ENCODE data around the gene SPIB. TPM values are rescaled to one million over a fixed set of nuclear protein-coding genes. Genes with fewer than 3 reads are reported as not detected.

SPIB gene
- polyA plus RNA-seq, 2 donors = 0.06 to 0.22 TPM

DNA sequence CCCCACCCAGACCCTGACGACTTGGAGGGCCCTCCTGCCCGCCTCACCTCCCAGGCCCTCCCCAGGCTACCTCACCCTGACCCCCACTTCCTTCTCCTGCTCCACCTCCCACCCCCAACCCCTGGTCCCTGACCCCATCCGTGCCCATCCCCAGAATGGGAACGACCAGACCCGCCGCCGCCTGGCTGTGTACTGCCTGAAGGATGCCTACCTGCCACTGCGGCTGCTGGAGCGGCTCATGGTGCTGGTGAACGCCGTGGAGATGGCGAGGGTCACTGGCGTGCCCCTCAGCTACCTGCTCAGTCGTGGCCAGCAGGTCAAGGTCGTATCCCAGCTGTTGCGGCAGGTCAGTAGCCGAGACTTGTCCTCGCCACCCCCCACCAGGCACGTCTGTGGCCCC, 11.9 kb upstream of the SPIB start:
- Histone ChIP-seq H3K27me3 (ENCODE audit: control insufficient read depth in 1 of 2, insufficient read depth in 2 of 2, low read length in 2 of 2) (no peaks in the 10 kb centered on the region), H3K27ac (ENCODE audit: low read depth in 2 of 2, low read length in 1 of 2) (no peak overlapping the region), H3K9me3 (ENCODE audit: control insufficient read depth in 2 of 2, insufficient read depth in 1 of 2, low read depth in 1 of 2, low read length in 1 of 2) (peaks cover 0 to 2% of the 10 kb centered on the region in 2 donors), H3K4me3 (ENCODE audit: low read depth in 1 of 2, low read length in 2 of 2) (no peak overlapping the region), H3K36me3 (ENCODE audit: control insufficient read depth in 2 of 2, insufficient read depth in 2 of 2, low read length in 1 of 2) (peaks cover 0 to 46% of the 10 kb centered on the region in 2 donors), H3K4me1 (ENCODE audit: control insufficient read depth in 2 of 2, insufficient read depth in 2 of 2, low read length in 1 of 2) (no peaks in the 10 kb centered on the region)
- 94% methylated on average over 19 of the region's 19 CpGs for WGBS, 2 donors

DNA sequence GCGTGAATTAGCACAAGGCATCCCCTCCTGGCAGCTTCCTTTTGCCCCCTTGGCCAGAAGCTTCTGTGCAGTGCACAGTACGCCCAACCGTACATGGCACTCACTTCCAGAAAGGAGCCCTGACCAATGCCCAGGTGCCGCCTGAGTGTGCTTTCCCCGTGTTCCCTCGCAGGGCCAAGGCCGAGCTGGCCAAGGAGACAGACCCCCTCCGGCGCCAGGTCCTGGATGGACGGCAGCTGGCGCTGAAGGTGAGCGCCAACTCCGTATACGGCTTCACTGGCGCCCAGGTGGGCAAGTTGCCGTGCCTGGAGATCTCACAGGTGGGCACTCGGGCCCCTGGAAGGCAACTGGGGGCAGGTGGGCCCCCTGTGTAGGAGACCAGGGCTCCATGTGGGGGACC, 9.4 kb upstream of the SPIB start:
- Histone ChIP-seq H3K4me1 (ENCODE audit: control insufficient read depth in 2 of 2, insufficient read depth in 2 of 2, low read length in 1 of 2) (no peaks in the 10 kb centered on the region), H3K36me3 (ENCODE audit: control insufficient read depth in 2 of 2, insufficient read depth in 2 of 2, low read length in 1 of 2) (peaks cover 0 to 29% of the 10 kb centered on the region in 2 donors)
- 95 to 96% methylated on average over 17 of the region's 17 CpGs for WGBS, 2 donors

DNA sequence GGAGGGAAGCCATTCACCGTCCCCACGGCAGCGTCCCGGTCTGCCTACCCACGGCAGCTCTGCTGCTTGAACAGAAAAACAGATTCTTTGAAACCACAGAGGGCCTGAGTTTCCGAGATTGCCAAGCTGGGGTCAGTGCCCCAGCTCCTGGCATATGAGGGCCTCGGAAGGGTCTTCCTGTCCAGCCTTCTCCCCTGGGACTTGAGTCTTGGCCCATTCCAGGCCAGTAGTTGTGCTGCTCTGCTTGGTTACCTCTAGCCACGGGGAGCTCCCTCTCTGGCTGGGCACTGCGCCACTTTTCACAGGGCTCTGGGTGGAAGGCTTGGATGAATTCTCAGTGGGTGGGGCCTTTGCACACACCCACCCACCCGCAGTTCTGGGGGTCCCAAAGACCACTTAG, 8.6 kb upstream of the SPIB start:
- Histone ChIP-seq H3K4me1 (ENCODE audit: control insufficient read depth in 2 of 2, insufficient read depth in 2 of 2, low read length in 1 of 2) (peaks cover 0 to 3% of the 10 kb centered on the region in 2 donors), H3K9me3 (ENCODE audit: control insufficient read depth in 2 of 2, insufficient read depth in 1 of 2, low read depth in 1 of 2, low read length in 1 of 2) (peaks cover 0 to 2% of the 10 kb centered on the region in 2 donors), H3K27me3 (ENCODE audit: control insufficient read depth in 1 of 2, insufficient read depth in 2 of 2, low read length in 2 of 2) (no peaks in the 10 kb centered on the region), H3K36me3 (ENCODE audit: control insufficient read depth in 2 of 2, insufficient read depth in 2 of 2, low read length in 1 of 2) (peaks cover 0 to 29% of the 10 kb centered on the region in 2 donors), H3K4me3 (ENCODE audit: low read depth in 1 of 2, low read length in 2 of 2) (no peak overlapping the region), H3K27ac (ENCODE audit: low read depth in 2 of 2, low read length in 1 of 2) (no peak overlapping the region)
- WGBS, 2 donors = 89 to 91% methylated on average over 8 to 10 of the region's 10 CpGs

More for the DNA sequence above, 9.4 kb upstream of the SPIB start:
- no peak overlapping the region for H3K4me3 ChIP-seq (ENCODE audit: low read depth in 1 of 2, low read length in 2 of 2)
- H3K9me3 ChIP-seq (ENCODE audit: control insufficient read depth in 2 of 2, insufficient read depth in 1 of 2, low read depth in 1 of 2, low read length in 1 of 2) = peaks cover 0 to 2% of the 10 kb centered on the region in 2 donors
- H3K27me3 ChIP-seq (ENCODE audit: control insufficient read depth in 1 of 2, insufficient read depth in 2 of 2, low read length in 2 of 2) = no peaks in the 10 kb centered on the region
- no peak overlapping the region for H3K27ac ChIP-seq (ENCODE audit: low read depth in 2 of 2, low read length in 1 of 2)

- H3K27me3 ChIP-seq (ENCODE audit: control insufficient read depth in 1 of 2, insufficient read depth in 2 of 2, low read length in 2 of 2) = no peaks in the 10 kb centered on the region
- no peak overlapping the region for H3K4me3 ChIP-seq (ENCODE audit: low read depth in 1 of 2, low read length in 2 of 2)
- H3K36me3 ChIP-seq (ENCODE audit: control insufficient read depth in 2 of 2, insufficient read depth in 2 of 2, low read length in 1 of 2) = peaks cover 0 to 15% of the 10 kb centered on the region in 2 donors
- H3K4me1 ChIP-seq (ENCODE audit: control insufficient read depth in 2 of 2, insufficient read depth in 2 of 2, low read length in 1 of 2) = peaks cover 0 to 3% of the 10 kb centered on the region in 2 donors
- H3K9me3 ChIP-seq (ENCODE audit: control insufficient read depth in 2 of 2, insufficient read depth in 1 of 2, low read depth in 1 of 2, low read length in 1 of 2) = peaks cover 0 to 2% of the 10 kb centered on the region in 2 donors
- no peak overlapping the region for H3K27ac ChIP-seq (ENCODE audit: low read depth in 2 of 2, low read length in 1 of 2)
- WGBS, 2 donors = 79 to 95% methylated on average over 2 of the region's 2 CpGs
Observed at GRCh38 chr19:50412419-50412818, 6.3 kb upstream of the SPIB start.

DNA sequence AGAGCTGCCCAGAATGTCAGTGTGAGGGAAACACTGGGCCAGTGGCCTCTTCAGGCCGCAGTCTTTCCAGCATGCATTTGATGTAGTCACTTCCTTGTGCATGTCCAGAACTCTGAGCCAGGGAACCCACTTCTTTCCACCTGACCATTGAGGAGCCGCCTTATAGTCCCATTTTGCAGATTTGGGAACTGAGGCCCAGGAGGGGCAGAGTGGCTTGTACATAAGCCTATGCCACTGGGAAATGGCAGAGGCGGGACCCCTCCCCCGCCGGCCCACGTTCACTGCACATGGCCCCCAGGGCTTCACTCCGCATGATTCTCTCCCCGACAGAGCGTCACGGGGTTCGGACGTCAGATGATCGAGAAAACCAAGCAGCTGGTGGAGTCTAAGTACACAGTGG, 5.6 kb upstream of the SPIB start:
- Histone ChIP-seq H3K27ac (ENCODE audit: low read depth in 2 of 2, low read length in 1 of 2) (no peak overlapping the region), H3K9me3 (ENCODE audit: control insufficient read depth in 2 of 2, insufficient read depth in 1 of 2, low read depth in 1 of 2, low read length in 1 of 2) (peaks cover 0 to 2% of the 10 kb centered on the region in 2 donors), H3K4me1 (ENCODE audit: control insufficient read depth in 2 of 2, insufficient read depth in 2 of 2, low read length in 1 of 2) (peaks cover 0 to 3% of the 10 kb centered on the region in 2 donors), H3K27me3 (ENCODE audit: control insufficient read depth in 1 of 2, insufficient read depth in 2 of 2, low read length in 2 of 2) (peaks cover 0 to under 1% of the 10 kb centered on the region in 2 donors), H3K36me3 (ENCODE audit: control insufficient read depth in 2 of 2, insufficient read depth in 2 of 2, low read length in 1 of 2) (peaks cover 0 to 15% of the 10 kb centered on the region in 2 donors), H3K4me3 (ENCODE audit: low read depth in 1 of 2, low read length in 2 of 2) (no peak overlapping the region)
- 92 to 94% methylated on average over 13 of the region's 13 CpGs for WGBS, 2 donors

- peaks cover 0 to 5% of the 10 kb centered on the region in 2 donors for H3K27me3 ChIP-seq (ENCODE audit: control insufficient read depth in 1 of 2, insufficient read depth in 2 of 2, low read length in 2 of 2)
- H3K4me1 ChIP-seq (ENCODE audit: control insufficient read depth in 2 of 2, insufficient read depth in 2 of 2, low read length in 1 of 2) = peaks cover 0 to 3% of the 10 kb centered on the region in 2 donors
- WGBS, 2 donors = 95 to 97% methylated on average over 21 of the region's 21 CpGs
- H3K27ac ChIP-seq (ENCODE audit: low read depth in 2 of 2, low read length in 1 of 2) = no peak overlapping the region
- no peak overlapping the region for H3K4me3 ChIP-seq (ENCODE audit: low read depth in 1 of 2, low read length in 2 of 2)
- peaks cover 0 to 15% of the 10 kb centered on the region in 2 donors for H3K36me3 ChIP-seq (ENCODE audit: control insufficient read depth in 2 of 2, insufficient read depth in 2 of 2, low read length in 1 of 2)
- H3K9me3 ChIP-seq (ENCODE audit: control insufficient read depth in 2 of 2, insufficient read depth in 1 of 2, low read depth in 1 of 2, low read length in 1 of 2) = peaks cover 0 to 2% of the 10 kb centered on the region in 2 donors
Observed at GRCh38 chr19:50413531-50413930, 5.2 kb upstream of the SPIB start.

DNA sequence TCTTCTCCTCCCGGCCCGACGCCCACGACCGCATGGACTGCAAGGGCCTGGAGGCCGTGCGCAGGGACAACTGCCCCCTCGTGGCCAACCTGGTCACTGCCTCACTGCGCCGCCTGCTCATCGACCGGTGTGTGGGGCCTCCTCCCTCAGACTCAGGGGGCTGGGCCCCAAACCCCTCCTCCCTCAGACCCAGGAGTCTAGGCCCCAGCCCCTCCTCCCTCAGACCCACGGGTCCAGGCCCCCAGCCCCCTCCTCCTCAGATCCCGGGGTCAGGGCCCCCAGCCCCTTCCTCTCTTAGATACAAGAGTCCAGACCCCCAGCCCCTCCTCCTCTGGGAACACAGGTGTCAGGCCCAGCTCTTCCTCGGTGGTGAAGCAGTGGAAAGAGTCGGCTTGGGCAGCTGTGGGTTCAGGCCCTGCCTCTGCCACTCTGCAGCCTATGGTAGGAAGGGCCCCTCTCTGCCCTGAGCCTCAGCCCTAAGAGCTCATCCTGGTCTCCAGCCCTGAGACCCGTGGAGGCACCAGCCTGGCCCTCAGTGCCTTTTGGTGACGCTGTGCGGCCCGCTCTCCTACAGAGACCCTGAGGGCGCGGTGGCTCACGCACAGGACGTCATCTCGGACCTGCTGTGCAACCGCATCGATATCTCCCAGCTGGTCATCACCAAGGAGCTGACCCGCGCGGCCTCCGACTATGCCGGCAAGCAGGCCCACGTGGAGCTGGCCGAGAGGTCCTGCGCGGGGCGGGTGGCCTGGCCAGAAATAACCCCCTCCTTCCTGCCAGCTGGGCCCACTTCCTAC, 3.7 kb upstream of the SPIB start:
- peaks cover 0 to 12% of the 10 kb centered on the region in 2 donors for H3K27me3 ChIP-seq (ENCODE audit: control insufficient read depth in 1 of 2, insufficient read depth in 2 of 2, low read length in 2 of 2)
- 50 to 57% methylated on average over 37 of the region's 37 CpGs for WGBS, 2 donors
- H3K4me1 ChIP-seq (ENCODE audit: control insufficient read depth in 2 of 2, insufficient read depth in 2 of 2, low read length in 1 of 2) = peaks cover 0 to 3% of the 10 kb centered on the region in 2 donors
- H3K27ac ChIP-seq (ENCODE audit: low read depth in 2 of 2, low read length in 1 of 2) = no peak overlapping the region
- peaks cover 0 to 2% of the 10 kb centered on the region in 2 donors for H3K9me3 ChIP-seq (ENCODE audit: control insufficient read depth in 2 of 2, insufficient read depth in 1 of 2, low read depth in 1 of 2, low read length in 1 of 2)
- H3K36me3 ChIP-seq (ENCODE audit: control insufficient read depth in 2 of 2, insufficient read depth in 2 of 2, low read length in 1 of 2) = peaks cover 0 to under 1% of the 10 kb centered on the region in 2 donors
- no peak overlapping the region for H3K4me3 ChIP-seq (ENCODE audit: low read depth in 1 of 2, low read length in 2 of 2)

GRCh38 chr19:50415661-50416033, 3.1 kb upstream of the SPIB start:
- Histone ChIP-seq H3K27me3 (ENCODE audit: control insufficient read depth in 1 of 2, insufficient read depth in 2 of 2, low read length in 2 of 2) (peaks cover 0 to 12% of the 10 kb centered on the region in 2 donors), H3K9me3 (ENCODE audit: control insufficient read depth in 2 of 2, insufficient read depth in 1 of 2, low read depth in 1 of 2, low read length in 1 of 2) (peaks cover 0 to 2% of the 10 kb centered on the region in 2 donors), H3K36me3 (ENCODE audit: control insufficient read depth in 2 of 2, insufficient read depth in 2 of 2, low read length in 1 of 2) (no peaks in the 10 kb centered on the region), H3K4me1 (ENCODE audit: control insufficient read depth in 2 of 2, insufficient read depth in 2 of 2, low read length in 1 of 2) (peaks cover 0 to 3% of the 10 kb centered on the region in 2 donors), H3K27ac (ENCODE audit: low read depth in 2 of 2, low read length in 1 of 2) (no peak overlapping the region), H3K4me3 (ENCODE audit: low read depth in 1 of 2, low read length in 2 of 2) (no peak overlapping the region)
- 76 to 80% methylated on average over 16 to 22 of the region's 22 CpGs for WGBS, 2 donors

DNA sequence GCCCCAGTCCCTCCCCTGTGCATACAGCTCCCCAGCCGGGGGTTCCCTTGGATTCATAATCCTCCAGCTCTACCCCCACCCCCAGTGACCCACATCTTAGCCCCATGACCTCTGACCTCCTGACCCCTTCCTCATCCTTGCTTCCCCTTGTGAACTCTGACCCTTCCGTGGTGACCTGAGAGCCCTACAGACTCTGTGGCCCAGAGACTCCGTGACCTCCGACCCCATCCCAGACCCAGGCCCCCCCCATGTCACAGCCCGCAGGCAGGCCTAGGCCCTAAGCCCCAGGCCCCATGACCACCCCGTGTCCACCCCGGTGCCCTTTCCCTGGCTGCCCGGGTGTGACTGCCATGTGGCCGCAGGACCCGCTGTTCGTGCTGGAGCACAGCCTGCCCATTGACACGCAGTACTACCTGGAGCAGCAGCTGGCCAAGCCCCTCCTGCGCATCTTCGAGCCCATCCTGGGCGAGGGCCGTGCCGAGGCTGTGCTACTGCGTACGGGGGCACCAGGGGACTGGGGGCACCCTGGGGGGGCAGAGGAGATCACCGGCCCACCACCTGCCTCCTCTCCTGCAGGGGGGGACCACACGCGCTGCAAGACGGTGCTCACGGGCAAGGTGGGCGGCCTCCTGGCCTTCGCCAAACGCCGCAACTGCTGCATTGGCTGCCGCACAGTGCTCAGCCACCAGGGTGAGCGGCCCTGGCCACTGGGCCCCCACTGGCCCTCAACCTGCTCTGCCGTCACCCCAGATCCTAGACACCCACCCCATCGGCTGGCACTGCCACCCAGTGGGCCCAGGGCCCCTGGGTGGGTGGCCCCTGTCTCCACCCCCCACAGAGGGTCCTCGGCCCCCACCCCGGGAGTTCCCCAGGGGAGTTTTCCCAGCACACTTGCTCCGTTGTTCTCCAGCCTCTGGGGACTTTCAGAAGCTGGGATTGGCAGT, 2.4 kb upstream of the SPIB start:
- no peak overlapping the region for H3K4me3 ChIP-seq (ENCODE audit: low read depth in 1 of 2, low read length in 2 of 2)
- peaks cover 0 to 12% of the 10 kb centered on the region in 2 donors for H3K27me3 ChIP-seq (ENCODE audit: control insufficient read depth in 1 of 2, insufficient read depth in 2 of 2, low read length in 2 of 2)
- no peak overlapping the region for H3K27ac ChIP-seq (ENCODE audit: low read depth in 2 of 2, low read length in 1 of 2)
- H3K4me1 ChIP-seq (ENCODE audit: control insufficient read depth in 2 of 2, insufficient read depth in 2 of 2, low read length in 1 of 2) = peaks cover 0 to 3% of the 10 kb centered on the region in 2 donors
- H3K9me3 ChIP-seq (ENCODE audit: control insufficient read depth in 2 of 2, insufficient read depth in 1 of 2, low read depth in 1 of 2, low read length in 1 of 2) = no peaks in the 10 kb centered on the region
- 83 to 84% methylated on average over 35 of the region's 35 CpGs for whole genome bisulfite sequencing, 2 donors
- no peaks in the 10 kb centered on the region for H3K36me3 ChIP-seq (ENCODE audit: control insufficient read depth in 2 of 2, insufficient read depth in 2 of 2, low read length in 1 of 2)
